Epithelial cell of proximal tubule (primary cell): ENCODE data around the gene LRP8. TPM values are rescaled to one million over a fixed set of nuclear protein-coding genes. Genes with fewer than 3 reads are reported as not detected.
A peak's percentile ranks its signal among the peaks of the same experiment; 100 is the strongest.

Experiments used
- DNase-seq: peaks from one replicate; pipeline ENCODE4 v3.0.0-alpha.2; 2011; ENCODE audit warnings: low read depth
- H3K4me3 ChIP-seq: 2 replicates; pipeline ENCODE4 v1.5.1; 2011; ENCODE audit warnings: low read depth, mild to moderate bottlenecking, low read length
- CTCF ChIP-seq: conservative IDR thresholded peaks from 2 replicates; pipeline ENCODE4 v1.5.1; 2012; ENCODE audit warnings: low read depth, mild to moderate bottlenecking, low read length
- total RNA-seq: library from RNA; depleted of rRNA; stranded (reverse); fragments of >200 nt; gene quantifications from 2 replicates; pipeline ENCODE4 v1.2.3, GENCODE V29; 2015

Gene LRP8
- total RNA-seq: 16.1 and 25.5 TPM in 2 replicates

DNA sequence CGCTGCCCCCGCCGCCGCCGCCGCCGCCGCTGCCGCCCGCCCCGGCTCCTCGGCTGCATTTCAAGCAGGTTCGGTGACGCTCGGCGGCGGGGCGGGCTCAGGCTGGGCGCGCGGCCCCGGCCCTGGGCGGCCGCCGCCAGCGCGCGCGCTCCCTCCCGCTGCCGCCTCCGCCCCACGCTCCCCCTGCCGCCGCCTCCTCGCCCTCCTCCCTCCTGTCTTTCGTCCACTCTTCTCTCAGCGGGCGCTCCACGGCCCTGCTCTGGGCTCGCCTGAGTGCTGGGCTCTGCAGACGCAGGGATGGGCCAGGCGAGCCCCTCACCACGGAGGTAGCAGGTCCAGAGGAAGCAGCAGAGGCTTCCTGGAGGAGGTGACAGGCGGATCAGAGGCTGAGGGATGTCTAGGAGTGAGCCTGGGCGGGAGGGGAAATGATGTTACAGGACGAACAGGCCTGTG lies at the start of gene LRP8:
Gene LRP8, minus strand, starts transcription at position 62 of the 453 bp plus-strand sequence. CDS start 158 bp downstream, outside the sequence.
- H3K4me3 ChIP-seq: peak within 1 kb of the TSS; percentile 89
- TF ChIP-seq CTCF: no peak
- DNase-seq: no peak

DNA sequence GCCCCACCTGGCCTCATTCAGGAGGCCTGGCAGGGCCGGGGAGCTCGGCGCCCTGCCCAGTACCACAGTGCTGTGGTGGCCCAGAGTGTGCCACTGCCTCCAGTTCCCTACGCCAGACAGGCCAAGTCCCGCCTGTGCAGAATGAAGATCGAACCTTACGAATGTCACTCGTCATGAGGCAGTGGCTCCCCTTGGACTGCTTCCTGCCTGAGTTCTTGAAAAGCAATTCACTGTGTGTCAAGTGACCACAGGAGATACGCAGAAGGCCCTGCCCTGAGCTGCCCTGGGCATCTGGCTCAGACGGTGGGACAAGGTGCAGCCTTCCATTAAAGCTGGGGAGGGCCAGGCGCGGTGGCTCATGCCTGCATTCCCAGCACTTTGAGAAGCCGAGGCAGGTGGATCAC lies 49.6 kb upstream of the LRP8 start:
- DNase-seq: no peak
- TF ChIP-seq CTCF: no peak
- no peak overlapping the region for H3K4me3 ChIP-seq

DNA sequence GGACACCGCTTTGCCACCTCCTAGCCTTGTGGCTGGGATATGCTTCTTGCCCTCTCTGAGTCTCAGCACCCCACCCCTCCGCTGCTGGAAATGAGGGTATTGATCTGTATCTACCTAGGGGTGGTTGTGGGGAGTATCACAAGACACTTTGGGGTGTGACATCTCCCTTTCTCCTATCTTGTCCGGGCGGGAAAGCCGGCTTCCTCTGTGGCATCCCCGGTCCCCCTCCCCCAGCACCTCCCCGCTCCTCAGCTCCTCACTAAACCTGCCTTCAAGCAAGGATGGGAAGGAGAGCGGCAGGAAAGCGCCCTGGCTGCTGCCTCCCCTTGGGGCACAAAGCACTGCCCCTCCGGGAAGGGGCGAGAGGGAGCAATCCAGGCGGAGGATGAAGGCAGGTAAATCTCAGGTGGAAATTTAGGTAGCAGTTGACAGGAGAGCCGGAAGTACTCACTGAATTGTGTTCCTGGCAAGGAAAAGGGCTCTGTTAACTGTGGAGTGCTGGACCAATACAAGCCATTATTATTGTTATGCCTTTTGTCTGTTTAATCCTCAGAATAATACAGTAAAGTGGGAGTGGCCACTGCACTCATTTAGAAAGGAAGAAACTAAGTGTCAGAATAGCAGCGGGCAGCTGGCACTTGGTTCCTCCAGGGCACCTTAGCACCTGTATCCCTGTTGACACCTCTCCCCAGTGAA lies 49.0 kb upstream of the LRP8 start:
- no peak for TF ChIP-seq CTCF
- no peak overlapping the region for H3K4me3 ChIP-seq
- DNase-seq: no peak

DNA sequence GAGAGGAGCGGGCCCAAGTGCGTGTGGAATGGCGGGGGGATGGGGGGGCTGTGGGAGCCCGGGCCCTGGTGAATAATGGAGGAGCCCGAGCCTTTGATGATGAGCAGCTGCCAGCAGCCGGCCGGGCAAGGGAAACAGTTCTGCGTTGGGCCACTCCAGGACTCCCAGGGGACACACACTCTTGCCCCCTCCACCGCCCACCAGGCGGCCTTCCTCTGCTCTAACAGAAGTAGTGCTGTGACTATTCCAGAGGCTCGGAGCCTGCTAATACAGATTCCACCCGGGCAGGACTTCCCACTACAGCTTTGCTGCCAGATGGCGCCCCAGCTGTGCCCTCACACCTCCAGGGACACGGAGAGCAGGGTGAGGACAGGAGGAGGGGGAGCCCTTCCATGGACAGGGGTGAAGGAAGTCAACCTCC lies 48.2 kb upstream of the LRP8 start:
- no peak overlapping the region for H3K4me3 ChIP-seq
- no peak for DNase-seq
- TF ChIP-seq CTCF: no peak

- DNase-seq: no peak
- no peak overlapping the region for H3K4me3 ChIP-seq
- no peak for TF ChIP-seq CTCF
Observed at GRCh38 chr1:53375440-53375839, 47.6 kb upstream of the LRP8 start.

DNA sequence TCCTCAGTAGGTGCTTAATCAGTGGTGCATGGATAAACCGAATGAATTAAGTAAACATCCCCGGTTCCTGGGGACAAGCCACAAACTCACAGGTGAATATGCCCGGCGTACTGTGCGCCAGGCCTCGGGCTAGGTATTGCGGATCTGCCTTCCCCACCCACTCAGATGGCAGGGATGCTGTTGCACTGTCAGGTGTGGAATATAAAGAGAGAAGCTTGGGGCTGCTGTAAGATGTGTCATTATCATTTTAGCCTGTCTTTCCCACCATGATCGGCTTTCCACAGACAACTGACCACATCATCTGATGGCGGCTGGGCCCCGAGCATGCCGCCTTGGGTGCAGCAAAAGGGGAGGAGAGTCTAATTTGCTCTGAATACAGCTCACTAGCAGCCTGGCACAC lies 45.4 kb upstream of the LRP8 start:
- no peak for TF ChIP-seq CTCF
- no peak for DNase-seq
- no peak overlapping the region for H3K4me3 ChIP-seq

DNA sequence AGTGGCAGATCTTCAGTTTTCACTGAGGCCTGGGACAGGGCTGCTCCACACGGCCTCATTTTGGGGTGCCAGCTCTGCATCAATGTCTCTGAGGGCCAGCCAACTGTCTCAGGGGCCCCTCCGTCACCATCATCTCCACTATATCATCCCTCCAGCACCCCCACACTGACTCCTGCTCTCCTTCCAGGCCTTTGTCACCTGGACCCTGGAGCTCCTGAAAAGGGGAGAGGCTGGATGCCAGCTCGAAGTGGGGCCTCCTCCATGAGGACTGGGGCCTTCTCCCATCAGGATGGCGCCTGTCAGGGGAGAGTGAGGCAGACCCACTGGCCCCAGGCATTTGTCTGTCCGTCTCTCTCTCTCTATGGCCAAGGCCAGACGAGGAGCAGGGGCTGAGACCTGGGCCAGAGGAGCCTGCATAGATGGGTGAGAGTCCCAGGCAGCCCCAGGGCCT lies 44.7 kb upstream of the LRP8 start:
- H3K4me3 ChIP-seq: no peak overlapping the region
- TF ChIP-seq CTCF: no peak
- no peak for DNase-seq
